Neutrophil (primary cell): Measurements from ENCODE around the gene MCCD1.
"Not testable (repeated sequence)": the region's sequence is repeated elsewhere in the genome, so short reads cannot be mapped to it uniquely, and the experiment has no call there.

Experiments
- H3K27ac ChIP-seq: fragments of 200-600 bp; sonication (generic); 2 replicates; pipeline ENCODE4 v1.5.1; 2016; ENCODE audit warnings: mild to moderate bottlenecking, moderate library complexity
- H3K27me3 ChIP-seq: fragments of 200-600 bp; sonication (generic); 2 replicates; pipeline ENCODE4 v1.6.0; 2016; ENCODE audit warnings: mild to moderate bottlenecking
- H3K36me3 ChIP-seq: fragments of 200-600 bp; sonication (generic); 2 replicates; pipeline ENCODE4 v1.5.1; 2017
- H3K4me1 ChIP-seq, 2 experiments: fragments of 200-600 bp in 1 of 2; sonication (generic) in 1 of 2; 1 replicate in 1 of 2; 2 replicates in 1 of 2; pipeline versions ENCODE4 v1.5.1 to v1.6.1; 2013 to 2016; ENCODE audit warnings: low read depth in 1 of 2, low read length in 1 of 2, mild to moderate bottlenecking in 1 of 2, moderate library complexity in 1 of 2; ENCODE audit not compliant: control insufficient read depth in 1 of 2, insufficient read depth in 1 of 2
- H3K4me3 ChIP-seq, 2 experiments: fragments of 200-600 bp in 1 of 2; sonication (generic) in 1 of 2; 1 replicate in 1 of 2; 2 replicates in 1 of 2; pipeline ENCODE4 v1.5.1; 2013 to 2016; ENCODE audit warnings: low read depth in 1 of 2, low read length in 1 of 2, mild to moderate bottlenecking in 1 of 2, moderate library complexity in 1 of 2
- H3K9me3 ChIP-seq: fragments of 200-600 bp; sonication (generic); 2 replicates; pipeline ENCODE4 v1.5.1; 2016
- TF ChIP-seq, protein P1 (sequence below): fragments of 200-600 bp; sonication (generic); IDR thresholded peaks from 2 replicates; pipeline ENCODE4 v1.5.1; 2016; ENCODE audit warnings: antibody characterized with exemption

Gene MCCD1

DNA sequence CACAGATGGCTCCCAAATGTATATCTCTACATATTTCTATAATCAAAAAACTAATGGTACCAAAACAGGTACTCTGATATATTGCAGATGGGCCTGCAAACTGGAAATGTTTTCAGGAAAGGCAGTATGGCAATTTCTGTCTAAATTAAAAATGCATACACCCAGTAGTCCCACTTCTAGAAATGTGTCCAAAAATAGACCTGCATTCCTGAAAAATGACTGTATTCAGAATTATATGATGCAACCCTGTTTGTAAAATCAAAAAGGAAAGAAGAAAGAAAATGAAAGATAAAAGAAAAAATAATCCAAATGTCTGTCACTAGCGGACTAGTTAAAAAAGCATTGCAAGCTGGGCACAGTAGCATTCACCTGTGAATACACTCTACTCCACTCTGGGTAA, 43.7 kb upstream of the MCCD1 start:
- H3K9me3 ChIP-seq = no peaks in the 10 kb centered on the region
- no peak overlapping the region for H3K4me3 ChIP-seq
- no peaks in the 10 kb centered on the region for H3K36me3 ChIP-seq
- H3K4me1 ChIP-seq = no peaks in the 10 kb centered on the region
- TF ChIP-seq, protein P1, sequence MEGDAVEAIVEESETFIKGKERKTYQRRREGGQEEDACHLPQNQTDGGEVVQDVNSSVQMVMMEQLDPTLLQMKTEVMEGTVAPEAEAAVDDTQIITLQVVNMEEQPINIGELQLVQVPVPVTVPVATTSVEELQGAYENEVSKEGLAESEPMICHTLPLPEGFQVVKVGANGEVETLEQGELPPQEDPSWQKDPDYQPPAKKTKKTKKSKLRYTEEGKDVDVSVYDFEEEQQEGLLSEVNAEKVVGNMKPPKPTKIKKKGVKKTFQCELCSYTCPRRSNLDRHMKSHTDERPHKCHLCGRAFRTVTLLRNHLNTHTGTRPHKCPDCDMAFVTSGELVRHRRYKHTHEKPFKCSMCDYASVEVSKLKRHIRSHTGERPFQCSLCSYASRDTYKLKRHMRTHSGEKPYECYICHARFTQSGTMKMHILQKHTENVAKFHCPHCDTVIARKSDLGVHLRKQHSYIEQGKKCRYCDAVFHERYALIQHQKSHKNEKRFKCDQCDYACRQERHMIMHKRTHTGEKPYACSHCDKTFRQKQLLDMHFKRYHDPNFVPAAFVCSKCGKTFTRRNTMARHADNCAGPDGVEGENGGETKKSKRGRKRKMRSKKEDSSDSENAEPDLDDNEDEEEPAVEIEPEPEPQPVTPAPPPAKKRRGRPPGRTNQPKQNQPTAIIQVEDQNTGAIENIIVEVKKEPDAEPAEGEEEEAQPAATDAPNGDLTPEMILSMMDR = no peak
- H3K27ac ChIP-seq = no peak overlapping the region
- no peaks in the 10 kb centered on the region for H3K27me3 ChIP-seq

DNA sequence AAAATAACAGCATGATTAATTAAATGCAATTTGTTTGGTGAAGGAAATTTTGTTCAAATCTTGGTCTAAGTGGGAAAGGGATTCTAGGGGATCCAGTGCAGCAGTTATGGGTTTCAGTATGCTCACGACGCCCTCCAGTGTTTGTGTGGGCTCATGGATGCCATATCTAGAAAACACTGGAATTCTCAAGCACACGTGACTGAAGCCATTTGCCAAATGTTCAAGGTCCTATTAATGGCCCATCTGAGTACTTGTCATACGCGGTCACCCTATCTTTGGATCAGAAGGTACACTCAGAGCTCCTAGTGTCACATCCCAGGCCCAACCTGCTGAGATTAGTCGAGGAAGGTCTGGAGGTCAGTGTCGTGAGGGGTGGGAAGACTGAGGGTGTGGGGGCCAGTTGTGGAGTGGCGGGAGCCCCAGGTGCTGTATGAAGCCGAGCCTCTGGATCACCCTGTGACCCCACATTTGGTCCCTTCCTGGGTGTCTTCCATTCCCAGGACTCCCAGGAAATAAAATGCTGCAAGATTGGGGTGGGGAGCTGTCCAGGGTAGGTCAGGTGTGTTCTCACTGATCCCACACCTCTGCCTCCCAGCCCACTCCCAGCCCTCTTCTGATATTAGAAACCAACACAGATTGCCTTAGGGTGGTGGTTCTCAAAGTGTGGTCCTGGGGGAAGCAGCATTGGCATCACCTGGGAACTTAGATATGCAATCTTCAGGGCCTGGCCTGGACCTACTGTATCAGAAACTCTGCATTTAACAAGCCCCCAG, 42.5 kb upstream of the MCCD1 start:
- not testable (repeated sequence) for H3K9me3 ChIP-seq, H3K4me3 ChIP-seq, H3K4me1 ChIP-seq, H3K27me3 ChIP-seq, H3K27ac ChIP-seq, H3K36me3 ChIP-seq

DNA sequence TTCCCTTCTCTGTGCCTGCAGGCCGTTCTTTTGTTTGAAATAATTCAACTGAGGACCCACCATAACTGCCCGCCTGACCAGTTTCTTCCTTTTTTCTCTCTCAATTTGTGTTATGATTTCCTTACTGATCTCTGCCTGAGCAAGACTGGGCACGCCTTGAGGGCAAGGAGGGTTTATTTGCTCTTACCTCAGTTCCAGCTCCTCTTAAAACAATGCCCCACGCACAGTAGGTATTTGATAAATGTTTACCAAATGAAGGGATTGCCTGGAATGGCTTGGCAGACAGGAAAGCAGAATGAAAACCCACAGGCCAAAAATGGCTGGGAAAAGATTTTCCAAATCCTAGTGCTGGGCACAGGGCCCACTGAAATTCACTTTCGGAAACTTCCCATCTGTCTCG, 41.1 kb upstream of the MCCD1 start:
- H3K4me3 ChIP-seq, H3K27me3 ChIP-seq, H3K27ac ChIP-seq, H3K36me3 ChIP-seq, H3K9me3 ChIP-seq: not testable (repeated sequence)
- H3K4me1 ChIP-seq = peaks cover 8 to 11% of the 10 kb centered on the region in 2 experiments

DNA sequence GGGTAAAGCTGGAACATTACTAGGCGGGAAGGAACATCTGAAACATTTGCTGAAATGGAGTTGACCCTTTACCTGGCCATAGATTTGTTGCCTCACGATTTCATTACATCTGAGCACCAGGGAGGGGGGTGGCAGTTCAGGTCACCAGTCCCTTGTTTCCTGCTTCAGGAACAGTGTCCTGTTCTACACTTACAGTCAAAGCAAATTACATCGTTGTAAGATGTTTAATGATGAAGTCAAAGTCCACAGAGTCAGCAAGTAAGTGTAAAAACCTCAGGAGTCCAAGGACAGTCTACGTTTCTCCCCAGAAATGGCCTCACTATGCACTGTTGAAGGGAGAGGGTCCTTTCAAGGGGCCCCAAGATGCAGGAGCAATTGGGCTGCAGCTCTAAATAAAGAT, 39.7 kb upstream of the MCCD1 start:
- no peak overlapping the region for H3K27ac ChIP-seq
- no peaks in the 10 kb centered on the region for H3K36me3 ChIP-seq
- no peak overlapping the region for H3K4me3 ChIP-seq
- TF ChIP-seq, protein P1 = no peak
- peaks cover 17 to 22% of the 10 kb centered on the region in 2 experiments for H3K4me1 ChIP-seq
- no peaks in the 10 kb centered on the region for H3K9me3 ChIP-seq
- H3K27me3 ChIP-seq = no peaks in the 10 kb centered on the region

DNA sequence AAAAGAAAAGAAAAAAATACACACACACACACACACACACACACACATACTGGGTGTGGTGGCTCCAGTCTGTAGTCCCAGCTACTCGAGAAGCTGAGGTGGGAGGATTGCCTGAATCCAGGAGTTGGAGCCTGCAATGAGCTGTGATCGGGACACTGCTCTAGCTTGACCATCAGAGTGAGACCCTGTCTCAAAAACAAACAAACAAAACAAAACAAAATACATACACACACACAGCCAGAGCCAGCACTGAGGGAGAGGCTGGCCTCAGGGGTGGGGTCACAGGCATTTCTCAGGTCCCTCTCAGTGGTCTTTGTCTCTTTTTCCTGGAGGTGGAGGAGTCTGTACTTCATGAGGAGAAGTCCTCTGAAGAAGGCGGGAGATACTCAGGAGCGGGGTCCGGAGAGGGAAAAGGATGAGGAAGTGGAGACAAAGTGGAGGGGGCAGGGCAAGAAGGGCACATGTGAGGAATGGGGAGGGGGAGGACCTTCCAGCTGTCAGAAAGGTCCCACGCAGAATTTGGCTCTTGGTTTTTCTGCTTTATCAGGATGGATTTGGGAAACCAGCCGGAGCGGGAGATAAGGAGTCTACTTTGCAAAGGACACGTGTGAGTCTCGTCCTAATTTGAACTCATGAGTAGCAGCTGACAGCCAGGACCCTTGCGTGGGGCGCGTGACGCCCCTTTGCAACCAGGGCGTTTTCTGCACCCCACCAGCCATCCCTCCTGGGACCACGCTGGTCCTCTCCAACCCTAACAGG, 38.5 kb upstream of the MCCD1 start:
- Histone ChIP-seq H3K4me1 (peaks cover 24 to 25% of the 10 kb centered on the region in 2 experiments), H3K9me3 (no peaks in the 10 kb centered on the region), H3K36me3 (no peaks in the 10 kb centered on the region), H3K27me3 (no peaks in the 10 kb centered on the region), H3K27ac (no peak overlapping the region), H3K4me3 (no peak overlapping the region)
- TF ChIP-seq, protein P1 = no peak

DNA sequence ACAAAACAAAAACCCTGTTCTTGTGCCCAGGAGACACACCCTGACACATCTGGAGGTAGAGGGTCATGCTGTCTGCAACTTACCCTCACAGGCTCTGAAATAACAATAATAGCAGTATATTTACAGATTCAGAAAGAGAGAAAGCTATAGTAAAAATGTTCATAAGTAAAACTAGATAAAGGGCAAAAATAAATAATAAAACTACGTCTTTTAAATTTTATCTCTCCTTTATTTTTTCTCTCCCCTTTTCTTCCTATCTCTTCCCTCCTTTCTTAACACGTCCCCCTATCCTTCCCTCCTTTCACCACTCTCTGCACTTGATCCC, 35.2 kb upstream of the MCCD1 start:
- not testable (repeated sequence) for H3K36me3 ChIP-seq, H3K27me3 ChIP-seq, H3K9me3 ChIP-seq
- peak overlapping the region; percentile 88 for H3K27ac ChIP-seq
- H3K4me3 ChIP-seq = peak overlapping the region; percentile 77 to 89
- H3K4me1 ChIP-seq = peaks cover 48 to 49% of the 10 kb centered on the region in 2 experiments
